IMR-90 (cell line): Measurements from ENCODE around the gene PGGT1B. TPM values are rescaled to one million over a fixed set of nuclear protein-coding genes. Genes with fewer than 3 reads are reported as not detected.

ENCODE experiments used
- ATAC-seq: fragments of 200-7000 bp; cut with Tn5 transposase; 2 replicates; pipeline ENCODE4 v1.9.1; 2020; ENCODE audit warnings: low read depth, mild to moderate bottlenecking, moderate library complexity
- BruUV-seq: library from RNA; stranded (reverse); fragments of 400-500 nt; replicated peaks from 2 replicates; lab custom pipeline; 2021; lab: Mats Ljungman, UMichigan
- CTCF ChIA-PET: fragments of 300-600 bp; formaldehyde crosslinking; extraction: SDS; loops from one replicate; lab custom pipeline; 2021; ENCODE audit warnings: antibody characterized with exemption; lab: Yijun Ruan, JAX
- POLR2A ChIA-PET: fragments of 300-600 bp; sonication (Branson Sonifier 250); formaldehyde crosslinking; loops from one replicate; lab custom pipeline; 2022; ENCODE audit warnings: antibody characterized with exemption; ENCODE audit not compliant: unreplicated experiment; lab: Charles Lee
- DNase-seq: peaks from one replicate; pipeline ENCODE4 v3.0.0; 2013
- H2AFZ ChIP-seq: replicated peaks from 2 replicates; pipeline ENCODE3; 2013; ENCODE audit warnings: low read length, mild to moderate bottlenecking; ENCODE audit not compliant: poor library complexity
- H2AK5ac ChIP-seq: 2 replicates; pipeline ENCODE4 v1.6.1; 2013; ENCODE audit warnings: low read depth, low read length, inconsistent platforms
- H2AK9ac ChIP-seq: replicated peaks from 2 replicates; pipeline ENCODE3; 2013; ENCODE audit warnings: mild to moderate bottlenecking, low read depth, low read length, moderate library complexity; ENCODE audit not compliant: poor library complexity
- H2BK120ac ChIP-seq: 2 replicates; pipeline ENCODE4 v1.6.1; 2013; ENCODE audit warnings: low read depth, low read length, inconsistent platforms
- H2BK15ac ChIP-seq: 3 replicates; pipeline ENCODE4 v1.6.1; 2013; ENCODE audit warnings: low read depth, low read length, inconsistent platforms
- H2BK20ac ChIP-seq: 2 replicates; pipeline ENCODE4 v1.6.1; 2013; ENCODE audit warnings: low read depth, mild to moderate bottlenecking, inconsistent platforms, low read length, moderate library complexity
- H2BK5ac ChIP-seq: 2 replicates; pipeline ENCODE4 v1.6.1; 2013; ENCODE audit warnings: mild to moderate bottlenecking, low read depth, low read length, inconsistent platforms; ENCODE audit not compliant: poor library complexity, severe bottlenecking
- H3K14ac ChIP-seq: replicated peaks from 2 replicates; pipeline ENCODE4 v1.6.1; 2013; ENCODE audit warnings: low read depth, low read length, inconsistent platforms
- H3K18ac ChIP-seq: 2 replicates; pipeline ENCODE4 v1.6.1; 2013; ENCODE audit warnings: low read depth, low read length, control low read depth
- H3K23ac ChIP-seq: 2 replicates; pipeline ENCODE4 v1.6.1; 2013; ENCODE audit warnings: low read depth, low read length, inconsistent platforms
- H3K27ac ChIP-seq: 2 replicates; pipeline ENCODE4 v1.5.1; 2013; ENCODE audit warnings: mild to moderate bottlenecking, control low read depth, low read length; ENCODE audit not compliant: insufficient read depth
- H3K27me3 ChIP-seq: 2 replicates; pipeline ENCODE4 v1.6.1; 2013; ENCODE audit warnings: low read length; ENCODE audit not compliant: control insufficient read depth, insufficient read depth
- H3K36me3 ChIP-seq: 2 replicates; pipeline ENCODE4 v1.6.1; 2013; ENCODE audit warnings: low read length, mixed read lengths; ENCODE audit not compliant: control insufficient read depth, insufficient read depth
- H3K4ac ChIP-seq: 2 replicates; pipeline ENCODE4 v1.6.1; 2013; ENCODE audit warnings: low read depth, low read length, inconsistent platforms
- H3K4me1 ChIP-seq: 2 replicates; pipeline ENCODE4 v1.6.1; 2013; ENCODE audit warnings: low read length, mixed read lengths; ENCODE audit not compliant: control insufficient read depth, insufficient read depth
- H3K4me2 ChIP-seq: 2 replicates; pipeline ENCODE4 v1.6.1; 2013; ENCODE audit warnings: low read depth, mild to moderate bottlenecking, control low read depth, low read length, moderate library complexity
- H3K4me3 ChIP-seq: 2 replicates; pipeline ENCODE4 v1.5.1; 2013; ENCODE audit warnings: low read depth, mild to moderate bottlenecking, control low read depth, low read length, moderate library complexity; ENCODE audit not compliant: insufficient read depth
- H3K56ac ChIP-seq: 2 replicates; pipeline ENCODE4 v1.6.1; 2013; ENCODE audit warnings: low read length, inconsistent platforms; ENCODE audit not compliant: insufficient read depth; ENCODE audit errors: extremely low read depth
- H3K79me1 ChIP-seq, 2 experiments: 2 replicates each; pipeline ENCODE4 v1.6.1; 2013; ENCODE audit warnings: low read length in 2 of 2, inconsistent platforms in 1 of 2, low read depth in 1 of 2
- H3K9ac ChIP-seq: 2 replicates; pipeline ENCODE4 v1.6.1; 2013; ENCODE audit warnings: low read depth, low read length, control low read depth
- H3K9me1 ChIP-seq: 2 replicates; pipeline ENCODE4 v1.6.1; 2013; ENCODE audit warnings: low read length, inconsistent platforms; ENCODE audit not compliant: insufficient read depth
- H3K9me3 ChIP-seq: 2 replicates; pipeline ENCODE4 v1.6.1; 2013; ENCODE audit warnings: low read length; ENCODE audit not compliant: control insufficient read depth, insufficient read depth
- H4K20me1 ChIP-seq: 2 replicates; pipeline ENCODE4 v1.6.1; 2013; ENCODE audit warnings: low read length, inconsistent platforms; ENCODE audit not compliant: insufficient read depth
- H4K5ac ChIP-seq: 2 replicates; pipeline ENCODE4 v1.6.1; 2013; ENCODE audit warnings: mild to moderate bottlenecking, low read depth, low read length, control low read depth
- H4K8ac ChIP-seq, 2 experiments: 2 replicates each; pipeline ENCODE4 v1.6.1; 2013; ENCODE audit warnings: low read depth in 2 of 2, low read length in 2 of 2, control low read depth in 1 of 2, inconsistent platforms in 1 of 2
- H4K91ac ChIP-seq: 2 replicates; pipeline ENCODE4 v1.6.1; 2013; ENCODE audit warnings: low read depth, low read length, inconsistent platforms; ENCODE audit not compliant: insufficient read depth
- CEBPB ChIP-seq: IDR thresholded peaks from 2 replicates; pipeline ENCODE4 v1.6.1; 2012; ENCODE audit warnings: low read depth, low read length, improper control_type of control experiment
- CHD1 ChIP-seq: IDR thresholded peaks from 2 replicates; pipeline ENCODE4 v1.6.1; 2012; ENCODE audit warnings: low read depth, low read length, improper control_type of control experiment
- FOS ChIP-seq: fragments of 150-350 bp; IDR thresholded peaks from 2 replicates; pipeline ENCODE4 v1.6.1; 2016; ENCODE audit warnings: low read depth, low read length
- MAFK ChIP-seq: IDR thresholded peaks from 2 replicates; pipeline ENCODE4 v1.6.1; 2012; ENCODE audit warnings: low read depth, low read length, improper control_type of control experiment
- MAZ ChIP-seq: IDR thresholded peaks from 2 replicates; pipeline ENCODE4 v1.6.1; 2012; ENCODE audit warnings: low read depth, mild to moderate bottlenecking, low read length, improper control_type of control experiment, moderate library complexity, borderline replicate concordance
- MXI1 ChIP-seq: IDR thresholded peaks from 2 replicates; pipeline ENCODE4 v1.6.1; 2012; ENCODE audit warnings: low read depth, mild to moderate bottlenecking, low read length, moderate library complexity, borderline replicate concordance
- NFE2L2 ChIP-seq: fragments of 150-350 bp; IDR thresholded peaks from 2 replicates; pipeline ENCODE4 v1.6.1; 2016; ENCODE audit warnings: low read depth, mild to moderate bottlenecking, low read length
- RAD21 ChIP-seq: IDR thresholded peaks from 2 replicates; pipeline ENCODE4 v1.6.1; 2012; ENCODE audit warnings: low read length, improper control_type of control experiment
- RCOR1 ChIP-seq: IDR thresholded peaks from 2 replicates; pipeline ENCODE4 v1.6.1; 2012; ENCODE audit warnings: mild to moderate bottlenecking, low read length, improper control_type of control experiment; ENCODE audit not compliant: insufficient replicate concordance
- SMC3 ChIP-seq: fragments of 150-350 bp; IDR thresholded peaks from 2 replicates; pipeline ENCODE4 v1.6.1; 2016; ENCODE audit warnings: low read depth, mild to moderate bottlenecking, antibody characterized with exemption, low read length, moderate library complexity
- WGBS, 2 experiments: methylation state at CpG; one replicate each; pipeline versions ENCODE4 v1.1.5 to v1.1.7; 2013; ENCODE audit warnings: missing lambda C conversion rate in 2 of 2; ENCODE audit not compliant: insufficient read length in 1 of 2; ENCODE audit errors: extremely low coverage in 2 of 2; 5-methylcytosine and 5-hydroxymethylcytosine counted together
- dilution Hi-C: fragments of 300-500 bp; cut with HindIII; formaldehyde crosslinking; loops from one replicate; pipeline ENCODE4 v1.14.3; 2018; ENCODE audit warnings: low sequenced_read_pairs; ENCODE audit not compliant: unreplicated experiment
- in situ Hi-C: fragments of 300-500 bp; cut with MboI; formaldehyde crosslinking; loops from 3 replicates; pipeline ENCODE4 v1.14.3; 2019; ENCODE audit warnings: low sequenced_read_pairs, inconsistent platforms, mixed read lengths
- intact Hi-C: fragments of 100-400 bp; cut with micrococcal nuclease; formaldehyde crosslinking; loops from 2 replicates; pipeline ENCODE4 v1.10.0; 2022
- polyA plus RNA-seq, 3 experiments: library from polyadenylated mRNA; depleted of rRNA; stranded (reverse); fragments of >200 nt; gene quantifications; 2 replicates each; pipeline ENCODE4 v1.2.3, GENCODE V29; 2012; ENCODE audit warnings: low replicate concordance in 1 of 3
- total RNA-seq: library from RNA; depleted of rRNA; stranded (reverse); fragments of >200 nt; gene quantifications from 2 replicates; pipeline ENCODE4 v1.2.3, GENCODE V29; 2012
- TF ChIP-seq, protein P1 (sequence below): fragments of 150-350 bp; IDR thresholded peaks from 2 replicates; pipeline ENCODE4 v1.6.1; 2017; ENCODE audit warnings: mild to moderate bottlenecking, antibody characterized with exemption, low read length, low read depth
- TF ChIP-seq, protein P2 (sequence below): conservative IDR thresholded peaks from 2 replicates; pipeline ENCODE4 v1.5.1; 2012; ENCODE audit warnings: mild to moderate bottlenecking, low read depth, low read length, improper control_type of control experiment
- TF ChIP-seq, protein P3 (sequence below): fragments of 150-350 bp; IDR thresholded peaks from 2 replicates; pipeline ENCODE4 v1.6.1; 2016; ENCODE audit warnings: low read depth, mild to moderate bottlenecking, low read length, moderate library complexity, borderline replicate concordance

PGGT1B gene
- total and polyA plus RNA-seq, 2 of the 4 experiments (the other 2 are of a cell fraction): 2.1 to 19.2 TPM

DNA sequence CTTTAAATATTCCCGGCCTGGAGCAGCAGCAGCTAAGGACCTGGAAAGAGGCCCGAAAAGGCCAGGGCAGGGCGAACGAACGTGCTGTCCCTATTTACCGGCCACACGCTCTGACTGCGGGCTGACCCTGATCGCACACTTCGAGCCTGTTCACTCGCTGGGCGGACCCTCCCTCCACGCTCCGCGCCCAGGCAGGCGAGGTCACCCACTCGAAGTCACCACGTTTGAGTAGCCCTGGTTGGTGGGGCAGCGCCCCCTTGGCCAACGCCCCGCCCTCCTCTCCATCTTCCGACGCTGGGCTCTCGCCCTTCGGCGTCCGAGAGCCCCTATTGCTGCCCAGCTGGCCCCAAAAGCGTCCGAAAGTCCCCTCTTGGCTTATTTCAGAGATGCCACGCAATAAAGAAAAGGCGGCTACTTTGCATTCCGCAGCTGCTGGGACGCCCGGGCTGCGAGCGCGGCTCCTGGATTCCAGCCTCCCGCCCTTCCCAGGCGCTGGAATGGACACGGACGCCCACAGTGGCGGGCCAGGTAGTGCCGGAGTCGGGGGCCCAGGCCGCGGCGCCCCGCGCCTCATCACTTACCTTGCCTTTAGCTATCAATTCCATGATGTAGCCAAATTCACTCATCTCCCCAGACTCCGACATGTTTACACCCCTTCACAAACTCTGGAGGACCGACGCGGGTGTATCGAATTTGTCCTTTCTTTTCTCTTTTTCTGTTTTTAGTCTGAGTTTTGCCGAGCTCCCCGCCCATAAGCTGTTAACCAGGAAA is 83.1 kb downstream of the PGGT1B start:
- no peak overlapping the region for H3K9ac ChIP-seq
- H4K8ac ChIP-seq: no peak overlapping the region
- ChIA-PET POLR2A (no interaction called here), CTCF (no interaction called here)
- H2BK20ac ChIP-seq: no peak overlapping the region
- ATAC-seq (peak; percentile 71), DNase-seq (no peak)
- H2BK15ac ChIP-seq: no peak overlapping the region
- peak overlapping the region; percentile 88 for H3K4me2 ChIP-seq
- in situ Hi-C loops: no loop called here
- no peak overlapping the region for H2BK5ac ChIP-seq
- no peak overlapping the region for H3K18ac ChIP-seq
- intact Hi-C loops: no loop called here
- H4K20me1 ChIP-seq: peaks cover 3% of the 10 kb centered on the region; the same call in 1 of the 2 replicates
- H3K14ac ChIP-seq: no peak overlapping the region
- H3K4ac ChIP-seq: no peak overlapping the region
- H3K23ac ChIP-seq: 0 out of 2 replicates have a peak overlapping the region, but pooled peaks have one; percentile 51
- no peak overlapping the region for H4K5ac ChIP-seq
- TF ChIP-seq MAFK (no peak), RAD21 (no peak), RCOR1 (no peak), MXI1 (no peak), SMC3 (no peak), CHD1 (no peak), FOS (no peak), CEBPB (no peak), MAZ (no peak), NFE2L2 (no peak)
- TF ChIP-seq, protein P1, sequence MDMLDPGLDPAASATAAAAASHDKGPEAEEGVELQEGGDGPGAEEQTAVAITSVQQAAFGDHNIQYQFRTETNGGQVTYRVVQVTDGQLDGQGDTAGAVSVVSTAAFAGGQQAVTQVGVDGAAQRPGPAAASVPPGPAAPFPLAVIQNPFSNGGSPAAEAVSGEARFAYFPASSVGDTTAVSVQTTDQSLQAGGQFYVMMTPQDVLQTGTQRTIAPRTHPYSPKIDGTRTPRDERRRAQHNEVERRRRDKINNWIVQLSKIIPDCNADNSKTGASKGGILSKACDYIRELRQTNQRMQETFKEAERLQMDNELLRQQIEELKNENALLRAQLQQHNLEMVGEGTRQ: no peak
- TF ChIP-seq, protein P2, sequence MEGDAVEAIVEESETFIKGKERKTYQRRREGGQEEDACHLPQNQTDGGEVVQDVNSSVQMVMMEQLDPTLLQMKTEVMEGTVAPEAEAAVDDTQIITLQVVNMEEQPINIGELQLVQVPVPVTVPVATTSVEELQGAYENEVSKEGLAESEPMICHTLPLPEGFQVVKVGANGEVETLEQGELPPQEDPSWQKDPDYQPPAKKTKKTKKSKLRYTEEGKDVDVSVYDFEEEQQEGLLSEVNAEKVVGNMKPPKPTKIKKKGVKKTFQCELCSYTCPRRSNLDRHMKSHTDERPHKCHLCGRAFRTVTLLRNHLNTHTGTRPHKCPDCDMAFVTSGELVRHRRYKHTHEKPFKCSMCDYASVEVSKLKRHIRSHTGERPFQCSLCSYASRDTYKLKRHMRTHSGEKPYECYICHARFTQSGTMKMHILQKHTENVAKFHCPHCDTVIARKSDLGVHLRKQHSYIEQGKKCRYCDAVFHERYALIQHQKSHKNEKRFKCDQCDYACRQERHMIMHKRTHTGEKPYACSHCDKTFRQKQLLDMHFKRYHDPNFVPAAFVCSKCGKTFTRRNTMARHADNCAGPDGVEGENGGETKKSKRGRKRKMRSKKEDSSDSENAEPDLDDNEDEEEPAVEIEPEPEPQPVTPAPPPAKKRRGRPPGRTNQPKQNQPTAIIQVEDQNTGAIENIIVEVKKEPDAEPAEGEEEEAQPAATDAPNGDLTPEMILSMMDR: no peak
- TF ChIP-seq, protein P3, sequence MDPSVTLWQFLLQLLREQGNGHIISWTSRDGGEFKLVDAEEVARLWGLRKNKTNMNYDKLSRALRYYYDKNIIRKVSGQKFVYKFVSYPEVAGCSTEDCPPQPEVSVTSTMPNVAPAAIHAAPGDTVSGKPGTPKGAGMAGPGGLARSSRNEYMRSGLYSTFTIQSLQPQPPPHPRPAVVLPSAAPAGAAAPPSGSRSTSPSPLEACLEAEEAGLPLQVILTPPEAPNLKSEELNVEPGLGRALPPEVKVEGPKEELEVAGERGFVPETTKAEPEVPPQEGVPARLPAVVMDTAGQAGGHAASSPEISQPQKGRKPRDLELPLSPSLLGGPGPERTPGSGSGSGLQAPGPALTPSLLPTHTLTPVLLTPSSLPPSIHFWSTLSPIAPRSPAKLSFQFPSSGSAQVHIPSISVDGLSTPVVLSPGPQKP: no peak
- H3K9me3 ChIP-seq: peaks cover 13% of the 10 kb centered on the region
- H3K36me3 ChIP-seq: no peaks in the 10 kb centered on the region
- no TSS peak for BruUV-seq
- H4K91ac ChIP-seq: no peak overlapping the region
- peaks cover 62% of the 10 kb centered on the region for H3K27me3 ChIP-seq
- 1% methylated on average over 30 of the region's 56 CpGs; no CpG with 5 or more reads in 1 of the 2 experiments for WGBS, 2 experiments
- dilution Hi-C loops: no loop called here
- no peak overlapping the region for H3K56ac ChIP-seq
- peak overlapping the region; percentile 35 for H3K4me3 ChIP-seq
- H2AFZ ChIP-seq: peak overlapping the region; percentile 15
- H3K27ac ChIP-seq: no peak overlapping the region
- H3K4me1 ChIP-seq: peaks cover 2% of the 10 kb centered on the region; the same call in 1 of the 2 replicates
- H3K9me1 ChIP-seq: no peaks in the 10 kb centered on the region
- no peaks in the 10 kb centered on the region for H3K79me1 ChIP-seq
- peak overlapping the region; percentile 29 for H2AK9ac ChIP-seq
- H2AK5ac ChIP-seq: no peak overlapping the region
- H2BK120ac ChIP-seq: no peak overlapping the region
